ENCODE measurements around the gene ZNF831.

ZNF831 gene

DNA sequence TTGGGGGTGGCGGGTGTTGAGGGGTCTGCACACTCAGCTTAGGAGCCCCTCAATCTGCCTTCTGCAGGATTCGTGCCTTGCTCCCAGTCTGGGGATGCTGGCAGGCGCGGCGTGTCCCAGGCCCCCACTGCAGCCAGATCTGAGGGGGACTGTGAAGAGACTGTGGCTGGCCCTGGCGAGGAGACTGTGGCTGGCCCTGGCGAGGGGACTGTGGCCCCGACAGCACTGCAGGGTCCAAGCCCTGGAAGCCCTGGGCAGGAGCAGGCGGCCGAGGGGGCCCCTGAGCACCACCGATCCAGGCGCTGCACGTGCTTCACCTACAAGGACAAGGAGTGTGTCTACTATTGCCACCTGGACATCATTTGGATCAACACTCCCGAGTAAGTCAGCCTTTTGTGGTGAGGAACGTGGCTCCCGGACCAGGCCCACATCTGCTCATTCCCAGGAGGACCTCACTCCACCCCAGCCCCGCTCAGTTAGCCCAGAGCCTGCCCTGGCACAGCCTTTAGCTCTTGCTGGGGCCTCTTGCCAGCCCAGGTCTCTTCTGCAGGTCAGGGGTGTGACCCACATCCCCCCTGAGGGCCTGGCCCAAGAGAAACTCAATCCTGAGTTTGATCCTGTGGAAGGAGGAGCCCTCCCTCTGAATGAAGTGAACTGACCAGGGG is 137.9 kb downstream of the ZNF831 start:
- DNase-seq = no peak

DNA sequence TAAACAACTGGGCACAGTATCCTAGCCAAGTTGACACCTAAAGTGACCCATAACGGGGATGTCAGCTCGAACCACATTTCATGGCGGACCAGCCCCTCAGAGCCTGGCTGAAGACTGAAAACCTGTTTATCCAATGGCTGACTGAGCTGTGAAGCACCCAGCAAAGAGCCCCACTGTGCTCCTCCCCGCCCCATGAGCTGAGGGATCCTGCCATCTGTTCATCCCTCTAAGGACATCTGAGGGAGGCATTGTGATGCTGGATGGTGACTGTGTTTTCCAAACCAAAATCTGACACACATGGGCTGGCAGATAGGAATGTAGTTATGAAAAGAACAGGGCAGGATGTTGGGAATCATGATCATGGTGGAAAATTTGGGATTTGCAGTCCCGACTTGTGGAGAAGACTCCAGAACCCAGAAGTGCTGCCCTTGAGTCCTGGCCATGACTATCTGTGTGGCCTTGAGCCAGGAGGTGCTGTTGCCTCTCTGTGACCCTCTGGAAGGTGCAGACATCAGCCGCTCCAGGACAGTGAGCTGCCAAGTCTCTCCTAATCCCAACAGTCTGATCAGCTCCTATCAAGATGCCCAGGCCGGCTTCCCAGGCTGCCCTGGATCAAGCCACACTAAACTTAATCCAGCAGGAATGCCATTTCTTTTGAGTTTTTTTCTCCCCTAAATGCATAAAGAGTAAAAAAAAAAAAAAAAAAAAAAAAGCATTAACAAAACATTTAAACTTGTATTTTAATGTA is 142.5 kb downstream of the ZNF831 start:
- DNase-seq = no peak

DNA sequence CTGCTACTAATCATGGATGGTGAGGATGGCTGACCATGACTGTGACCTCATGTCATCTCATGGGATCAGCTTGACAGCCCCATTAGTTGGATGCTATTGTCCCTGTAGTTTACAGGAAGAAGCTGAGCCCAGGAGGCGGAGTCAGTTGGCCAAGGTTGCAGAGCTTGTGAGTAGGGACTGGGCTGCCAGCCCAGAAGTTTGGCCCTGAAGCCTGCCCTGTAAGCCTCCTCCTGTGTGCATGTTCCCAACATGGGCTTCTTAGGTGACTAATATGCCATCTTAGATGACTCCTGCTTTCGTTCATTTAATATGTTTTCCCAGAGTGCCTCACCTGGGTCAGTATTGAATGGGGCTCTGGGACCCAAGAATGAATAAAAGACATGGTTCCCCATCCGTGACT is 143.6 kb downstream of the ZNF831 start:
- no peak for DNase-seq

All from hypothalamus (tissue), 51 donors.